ENCODE results near the gene RGMA. TPM values are rescaled to one million over a fixed set of nuclear protein-coding genes. Genes with fewer than 3 reads are reported as not detected.

RGMA gene
- total RNA-seq, 2 experiments from 2014 or later = not detected

DNA sequence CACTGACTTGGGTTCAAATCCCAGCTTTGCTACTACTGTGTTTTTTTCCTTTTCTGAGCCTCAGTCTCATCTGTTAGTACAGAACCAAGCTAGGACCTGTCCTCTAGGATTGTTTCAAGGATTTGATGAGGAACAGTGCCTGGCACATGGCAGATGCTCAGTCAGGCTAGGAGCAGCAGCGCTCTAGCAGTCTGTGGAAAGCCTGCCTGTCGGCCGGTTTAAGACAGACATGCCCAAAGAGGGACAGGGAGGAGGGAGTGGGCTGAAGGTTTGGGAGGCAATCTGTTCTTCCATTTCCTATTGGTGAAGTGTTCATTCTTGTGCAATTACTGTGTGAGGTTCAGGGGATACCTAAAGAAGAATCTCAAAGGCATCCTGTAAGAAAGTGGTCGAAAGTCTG lies 35.1 kb upstream of the RGMA start:
- H3K9me3 Mint-ChIP-seq = no peaks in the 10 kb centered on the region

DNA sequence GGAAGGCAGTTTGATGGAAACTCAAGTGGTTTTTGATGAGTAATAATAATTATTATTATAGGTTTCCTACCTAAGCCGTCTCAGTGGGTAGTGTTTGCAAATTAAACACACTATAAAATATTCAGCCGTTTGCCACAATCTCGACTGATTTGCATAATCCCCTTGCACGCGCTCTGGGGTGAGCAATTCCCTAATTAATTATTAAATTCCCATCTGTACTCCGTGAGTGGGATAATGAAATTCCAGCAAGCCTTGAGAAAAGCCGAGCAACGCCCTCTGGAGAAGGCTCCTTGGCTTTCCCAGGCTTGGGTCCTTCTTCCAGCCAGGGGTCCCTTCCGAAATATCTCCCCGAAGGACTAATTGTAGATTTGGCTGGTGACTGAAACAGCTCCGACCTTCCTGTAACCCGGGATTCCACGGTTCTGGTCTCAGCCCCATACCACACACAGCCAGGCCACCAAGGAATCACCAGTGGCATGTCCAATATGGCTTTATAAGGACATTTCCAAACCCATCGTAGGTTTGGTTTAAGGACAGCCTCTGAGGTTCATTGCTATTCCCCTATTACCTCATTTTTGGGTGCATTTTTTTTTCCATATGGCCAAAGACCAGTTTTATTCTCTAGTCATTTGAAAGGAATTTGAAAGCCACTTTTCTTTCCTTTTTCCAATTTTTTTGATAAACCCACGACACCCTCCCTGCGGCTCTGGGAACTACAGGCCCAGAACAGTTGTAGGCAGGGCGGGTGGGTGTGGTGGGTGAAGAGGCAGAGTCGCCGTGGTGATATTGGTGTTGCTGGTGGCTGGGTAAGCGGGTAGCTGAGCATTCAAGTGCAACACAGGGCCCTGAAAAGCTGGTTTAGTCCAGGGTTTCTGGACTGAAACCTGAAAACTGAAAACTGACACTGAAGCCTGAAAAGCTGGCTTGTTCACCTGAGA lies 33.2 kb upstream of the RGMA start:
- ATAC-seq = no peak

More for the DNA sequence above, 35.1 kb upstream of the RGMA start:
- POLR2A ChIA-PET = no interaction called here
- CTCF ChIA-PET = interaction anchor here (0.8 to 1.3 kb wide), 2 partner anchors 34 to 95 kb away, joined by 3 read pairs; no protein-coding TSS in a partner anchor
- no peak overlapping the region for H3K4me3 Mint-ChIP-seq
- TF ChIP-seq, protein P1, sequence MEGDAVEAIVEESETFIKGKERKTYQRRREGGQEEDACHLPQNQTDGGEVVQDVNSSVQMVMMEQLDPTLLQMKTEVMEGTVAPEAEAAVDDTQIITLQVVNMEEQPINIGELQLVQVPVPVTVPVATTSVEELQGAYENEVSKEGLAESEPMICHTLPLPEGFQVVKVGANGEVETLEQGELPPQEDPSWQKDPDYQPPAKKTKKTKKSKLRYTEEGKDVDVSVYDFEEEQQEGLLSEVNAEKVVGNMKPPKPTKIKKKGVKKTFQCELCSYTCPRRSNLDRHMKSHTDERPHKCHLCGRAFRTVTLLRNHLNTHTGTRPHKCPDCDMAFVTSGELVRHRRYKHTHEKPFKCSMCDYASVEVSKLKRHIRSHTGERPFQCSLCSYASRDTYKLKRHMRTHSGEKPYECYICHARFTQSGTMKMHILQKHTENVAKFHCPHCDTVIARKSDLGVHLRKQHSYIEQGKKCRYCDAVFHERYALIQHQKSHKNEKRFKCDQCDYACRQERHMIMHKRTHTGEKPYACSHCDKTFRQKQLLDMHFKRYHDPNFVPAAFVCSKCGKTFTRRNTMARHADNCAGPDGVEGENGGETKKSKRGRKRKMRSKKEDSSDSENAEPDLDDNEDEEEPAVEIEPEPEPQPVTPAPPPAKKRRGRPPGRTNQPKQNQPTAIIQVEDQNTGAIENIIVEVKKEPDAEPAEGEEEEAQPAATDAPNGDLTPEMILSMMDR (IDR thresholded peaks at IDR 0.05) = no peak
- DNase-seq (no peak), ATAC-seq (no peak)
- no peaks in the 10 kb centered on the region for H3K36me3 Mint-ChIP-seq (ENCODE audit: low read depth)
- H3K27me3 Mint-ChIP-seq = no peaks in the 10 kb centered on the region
- intact Hi-C loops (cut with micrococcal nuclease) = no loop called here
- H3K4me1 Mint-ChIP-seq (ENCODE audit: low read depth) = no peaks in the 10 kb centered on the region
- H3K27ac Mint-ChIP-seq = no peak overlapping the region

DNA sequence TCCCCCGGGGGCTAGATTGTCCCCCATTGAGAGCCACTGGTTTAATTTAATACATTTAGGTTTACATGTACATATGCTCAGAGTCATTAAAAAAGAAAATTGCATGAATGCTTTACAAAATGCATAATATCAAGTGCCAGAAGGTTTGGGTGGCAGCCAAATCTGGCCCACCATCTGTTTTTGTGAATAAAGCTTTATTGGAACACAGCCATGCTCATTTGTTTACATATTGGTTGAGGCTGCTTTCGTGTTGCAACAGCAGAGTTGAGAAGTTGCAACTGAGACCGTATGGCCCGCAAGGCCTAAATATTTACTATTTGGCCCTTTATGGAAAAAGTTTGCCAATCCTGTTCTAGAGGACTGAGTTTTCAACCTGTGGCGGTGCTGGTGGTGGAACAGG lies 32.1 kb upstream of the RGMA start:
- ChIA-PET POLR2A (no interaction called here), CTCF (interaction anchor here (0.7 kb wide), 1 partner anchor 34 kb away, joined by 3 read pairs; no protein-coding TSS in a partner anchor)
- TF ChIP-seq, protein P1 (IDR thresholded peaks at IDR 0.05) = no peak
- Mint-ChIP-seq H3K36me3 (ENCODE audit: low read depth) (no peaks in the 10 kb centered on the region), H3K9me3 (no peaks in the 10 kb centered on the region), H3K4me1 (ENCODE audit: low read depth) (no peaks in the 10 kb centered on the region), H3K4me3 (no peak overlapping the region), H3K27me3 (peaks cover 8% of the 10 kb centered on the region), H3K27ac (no peak overlapping the region)
- DNase-seq = no peak
- ATAC-seq = no peak
- intact Hi-C loops (cut with micrococcal nuclease) = no loop called here

More for the DNA sequence above, 33.2 kb upstream of the RGMA start:
- Mint-ChIP-seq H3K4me3 (no peak overlapping the region), H3K27me3 (peaks cover 5% of the 10 kb centered on the region), H3K36me3 (ENCODE audit: low read depth) (no peaks in the 10 kb centered on the region), H3K4me1 (ENCODE audit: low read depth) (no peaks in the 10 kb centered on the region), H3K27ac (no peak overlapping the region), H3K9me3 (no peaks in the 10 kb centered on the region)
- TF ChIP-seq, protein P1 (IDR thresholded peaks at IDR 0.05) = no peak
- intact Hi-C loops (cut with micrococcal nuclease) = no loop called here
- no peak for DNase-seq
- ChIA-PET POLR2A (no interaction called here), CTCF (no interaction called here)

DNA sequence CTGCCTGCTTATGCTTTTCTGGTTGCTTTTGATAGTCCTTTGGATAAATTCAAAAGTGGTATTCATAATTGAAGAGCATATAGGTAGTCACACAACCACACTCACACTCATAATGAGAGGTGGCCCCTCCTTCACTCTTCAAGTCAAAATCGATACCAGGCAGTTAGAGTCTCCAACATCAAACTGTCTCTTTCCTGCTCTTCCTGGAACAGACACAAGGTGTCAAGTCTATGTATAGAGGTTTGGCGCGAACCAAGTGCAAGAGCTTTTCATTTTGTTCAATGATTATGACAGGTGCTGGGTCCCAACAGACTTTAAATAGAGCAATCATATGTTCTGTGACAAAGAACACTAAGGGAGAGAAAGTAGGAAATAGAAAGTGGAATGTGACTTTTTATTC lies 29.9 kb upstream of the RGMA start:
- Mint-ChIP-seq H3K4me1 (ENCODE audit: low read depth) (no peaks in the 10 kb centered on the region), H3K27me3 (peaks cover 9% of the 10 kb centered on the region), H3K4me3 (no peak overlapping the region), H3K36me3 (ENCODE audit: low read depth) (no peaks in the 10 kb centered on the region), H3K9me3 (no peaks in the 10 kb centered on the region), H3K27ac (no peak overlapping the region)
- intact Hi-C loops (cut with micrococcal nuclease) = no loop called here
- ATAC-seq (peak; percentile 74), DNase-seq (peak; percentile 5)
- ChIA-PET CTCF (interaction anchor here (2.0 kb wide), 1 partner anchor 31 kb away, joined by 9 read pairs; no protein-coding TSS in a partner anchor), POLR2A (no interaction called here)
- TF ChIP-seq, protein P1 (IDR thresholded peaks at IDR 0.05) = no peak

DNA sequence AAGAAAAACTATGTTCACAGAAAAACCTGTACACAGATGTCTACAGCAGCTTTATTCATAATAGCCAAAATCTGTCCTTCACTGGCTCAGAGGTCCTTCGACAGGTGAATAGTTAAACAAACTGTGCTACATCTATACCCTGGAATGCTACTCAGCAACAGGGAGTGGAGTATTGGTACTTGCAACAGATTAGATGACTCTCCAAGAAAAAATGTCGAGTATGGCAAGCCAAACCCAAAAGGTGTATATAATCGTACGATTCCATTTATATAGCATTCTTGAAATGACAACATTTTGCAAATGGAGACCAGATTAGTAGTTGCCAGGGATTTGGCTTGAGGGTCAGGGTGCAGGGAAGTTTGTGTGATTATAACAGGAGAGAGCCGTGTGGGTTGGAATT lies 22.4 kb upstream of the RGMA start:
- CTCF ChIA-PET = no interaction called here
- Mint-ChIP-seq H3K4me3 (no peak overlapping the region), H3K27ac (no peak overlapping the region), H3K27me3 (peaks cover 41% of the 10 kb centered on the region), H3K9me3 (no peaks in the 10 kb centered on the region), H3K36me3 (ENCODE audit: low read depth) (no peaks in the 10 kb centered on the region), H3K4me1 (ENCODE audit: low read depth) (no peaks in the 10 kb centered on the region)
- TF ChIP-seq, protein P1 (IDR thresholded peaks at IDR 0.05) = no peak
- DNase-seq (no peak), ATAC-seq (no peak)
- POLR2A ChIA-PET = no interaction called here
- intact Hi-C loops (cut with micrococcal nuclease) = no loop called here

Data from activated CD8-positive, alpha-beta T cell treated with anti-CD3 and anti-CD28 coated beads for 36 hours (primary cell).